ENCODE measurements around the gene GPC5.

The GPC5 gene

DNA sequence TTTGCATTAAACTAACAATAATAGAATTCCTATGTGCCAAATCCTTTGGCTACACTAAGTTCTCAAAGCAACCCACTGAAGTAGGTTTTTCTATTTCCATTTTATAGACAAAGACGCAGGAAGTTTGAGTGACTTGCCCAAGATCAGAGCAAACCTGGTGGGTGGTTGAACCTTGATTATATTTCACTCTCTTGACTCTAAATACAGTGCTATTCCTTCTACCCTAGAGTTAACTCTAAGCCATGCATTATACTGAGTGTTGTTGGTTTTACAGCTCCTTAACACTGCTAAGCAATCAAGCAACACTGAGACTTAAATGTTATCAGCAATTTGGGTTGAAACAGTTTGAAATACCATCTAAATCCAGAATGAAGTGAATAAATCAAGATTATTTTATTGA is 1014.6 kb downstream of the GPC5 start:
- DNase-seq (ENCODE audit: low spot score): no peak

DNA sequence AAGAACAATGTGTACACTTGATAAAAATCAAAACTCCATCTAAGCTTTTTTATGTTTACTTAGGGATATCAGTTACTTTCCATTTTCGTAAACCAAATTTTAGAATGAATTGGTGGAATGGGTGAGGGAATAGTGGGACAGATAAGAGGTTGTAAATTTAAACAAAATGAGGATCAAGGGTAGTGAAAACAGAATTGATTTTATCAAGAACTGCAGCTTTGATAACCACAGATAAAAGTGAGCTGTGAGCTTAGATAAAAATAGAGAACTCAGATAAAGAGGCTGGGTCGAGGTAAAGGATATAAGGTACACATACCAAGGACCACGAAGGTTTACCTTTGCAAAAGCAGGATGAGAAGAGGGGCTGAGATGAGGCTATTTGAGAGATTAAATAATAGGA is 1015.0 kb downstream of the GPC5 start:
- TF ChIP-seq, protein P1, sequence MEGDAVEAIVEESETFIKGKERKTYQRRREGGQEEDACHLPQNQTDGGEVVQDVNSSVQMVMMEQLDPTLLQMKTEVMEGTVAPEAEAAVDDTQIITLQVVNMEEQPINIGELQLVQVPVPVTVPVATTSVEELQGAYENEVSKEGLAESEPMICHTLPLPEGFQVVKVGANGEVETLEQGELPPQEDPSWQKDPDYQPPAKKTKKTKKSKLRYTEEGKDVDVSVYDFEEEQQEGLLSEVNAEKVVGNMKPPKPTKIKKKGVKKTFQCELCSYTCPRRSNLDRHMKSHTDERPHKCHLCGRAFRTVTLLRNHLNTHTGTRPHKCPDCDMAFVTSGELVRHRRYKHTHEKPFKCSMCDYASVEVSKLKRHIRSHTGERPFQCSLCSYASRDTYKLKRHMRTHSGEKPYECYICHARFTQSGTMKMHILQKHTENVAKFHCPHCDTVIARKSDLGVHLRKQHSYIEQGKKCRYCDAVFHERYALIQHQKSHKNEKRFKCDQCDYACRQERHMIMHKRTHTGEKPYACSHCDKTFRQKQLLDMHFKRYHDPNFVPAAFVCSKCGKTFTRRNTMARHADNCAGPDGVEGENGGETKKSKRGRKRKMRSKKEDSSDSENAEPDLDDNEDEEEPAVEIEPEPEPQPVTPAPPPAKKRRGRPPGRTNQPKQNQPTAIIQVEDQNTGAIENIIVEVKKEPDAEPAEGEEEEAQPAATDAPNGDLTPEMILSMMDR (IDR thresholded peaks at IDR 0.05; ENCODE audit: extremely low read depth, missing control alignments): no peak
- no peak for DNase-seq (ENCODE audit: low spot score)

More for the DNA sequence above, 1014.6 kb downstream of the GPC5 start:
- TF ChIP-seq, protein P1 (IDR thresholded peaks at IDR 0.05; ENCODE audit: extremely low read depth, missing control alignments): no peak

DNA sequence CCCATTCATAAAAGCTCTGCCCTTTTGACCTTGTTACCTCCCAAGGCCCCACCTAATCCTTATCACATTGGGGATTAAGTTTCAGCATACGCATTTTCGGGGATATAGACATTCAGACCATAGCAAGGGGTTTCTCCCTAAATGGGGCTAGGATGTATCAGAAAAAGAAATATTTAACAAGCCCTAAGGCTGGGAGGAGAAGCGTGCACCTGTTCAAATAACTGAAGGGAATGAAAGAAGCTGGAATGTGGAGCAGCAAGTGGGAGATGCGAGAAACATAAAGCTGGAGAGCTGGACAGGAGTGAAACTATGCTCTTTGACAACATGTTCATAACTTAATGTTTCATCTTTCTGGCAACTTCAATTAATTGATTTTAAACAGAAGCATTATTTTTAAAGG is 1016.4 kb downstream of the GPC5 start:
- TF ChIP-seq, protein P1 (IDR thresholded peaks at IDR 0.05; ENCODE audit: extremely low read depth, missing control alignments): no peak
- DNase-seq (ENCODE audit: low spot score): no peak

DNA sequence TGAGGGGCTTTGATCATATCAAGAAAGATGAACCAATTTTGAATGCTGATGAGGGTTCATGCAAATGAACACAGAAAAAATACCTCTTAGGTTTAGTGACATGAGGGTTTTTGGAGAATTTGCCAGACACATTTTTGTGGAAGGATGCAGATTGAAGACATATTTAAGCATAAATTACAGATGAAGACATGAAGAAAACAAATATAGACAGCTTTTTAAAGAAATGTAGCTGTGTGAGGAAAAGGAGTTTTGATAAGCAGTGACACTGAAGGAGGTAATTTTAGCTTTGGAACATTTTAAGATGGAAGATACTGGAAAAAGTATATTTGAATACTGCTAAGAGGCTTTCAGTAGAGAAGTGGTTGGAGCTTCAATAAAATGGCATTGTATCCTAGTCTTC is 1017.4 kb downstream of the GPC5 start:
- no peak for DNase-seq (ENCODE audit: low spot score)
- TF ChIP-seq, protein P1 (IDR thresholded peaks at IDR 0.05; ENCODE audit: extremely low read depth, missing control alignments): no peak

DNA sequence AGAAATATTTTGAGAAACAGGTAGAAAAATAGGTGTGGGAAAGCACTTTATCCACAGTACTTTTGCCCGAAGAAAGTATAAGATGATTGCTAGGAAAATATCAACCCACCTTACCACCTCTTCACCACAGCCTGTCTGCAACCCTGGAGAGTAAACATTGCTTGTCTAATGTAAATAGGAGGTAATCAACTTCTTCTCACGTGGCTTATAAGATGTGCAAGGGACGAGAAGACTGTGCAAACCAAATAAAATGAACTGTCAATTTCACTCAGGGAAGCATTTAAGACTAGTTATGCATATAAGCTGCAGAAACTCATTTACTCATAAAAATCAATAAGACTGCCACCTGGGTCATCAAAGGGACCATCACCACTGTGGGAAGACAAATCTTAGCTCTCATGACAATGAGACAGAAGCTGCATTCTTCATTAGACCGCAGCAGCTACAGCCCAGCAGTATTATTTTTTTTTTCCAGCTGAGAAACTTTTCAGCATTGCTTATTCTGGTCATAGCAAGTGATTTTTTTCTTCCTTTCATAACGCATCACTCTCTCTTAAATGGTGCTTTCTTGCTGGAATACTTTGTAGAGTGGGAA is 1020.5 kb downstream of the GPC5 start:
- DNase-seq (ENCODE audit: low spot score): no peak
- TF ChIP-seq, protein P1 (IDR thresholded peaks at IDR 0.05; ENCODE audit: extremely low read depth, missing control alignments): no peak

DNA sequence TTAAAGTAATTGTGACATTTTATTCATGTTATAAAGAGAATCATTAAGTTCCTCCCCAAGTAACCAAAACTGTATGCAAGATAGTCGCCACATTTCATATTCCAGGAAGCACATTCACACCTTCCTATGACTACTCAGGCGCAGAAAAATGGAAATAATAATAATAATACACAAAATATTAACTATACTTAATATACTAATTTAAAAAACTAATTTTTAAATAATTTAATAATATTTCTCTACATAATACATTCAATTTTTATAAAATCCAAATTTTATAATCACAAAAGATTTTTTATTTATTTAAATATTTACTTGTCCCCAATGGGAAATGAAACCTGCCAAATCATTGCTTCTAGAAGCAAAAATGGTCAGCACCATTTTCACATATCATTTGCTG is 1030.8 kb downstream of the GPC5 start:
- no peak for DNase-seq (ENCODE audit: low spot score)
- TF ChIP-seq, protein P1 (IDR thresholded peaks at IDR 0.05; ENCODE audit: extremely low read depth, missing control alignments): no peak

DNA sequence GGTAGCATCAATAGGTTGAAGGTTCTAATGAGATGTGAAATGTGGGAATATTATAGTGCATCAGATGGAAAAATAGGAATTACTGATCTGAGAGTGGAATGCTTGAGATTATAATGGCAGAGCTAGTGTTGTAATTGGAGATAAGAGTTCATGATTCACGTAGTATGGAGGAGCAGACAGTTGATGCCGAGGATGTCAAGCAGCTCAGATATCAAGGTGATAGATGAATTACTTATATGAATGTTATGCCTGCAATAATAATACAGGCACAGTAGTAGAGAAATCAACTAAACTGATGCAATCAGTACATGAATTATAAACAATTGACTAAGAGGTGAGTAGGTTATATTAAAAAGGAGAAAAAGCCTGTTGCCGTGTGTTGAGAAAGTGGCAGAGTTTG is 1035.0 kb downstream of the GPC5 start:
- TF ChIP-seq, protein P1 (IDR thresholded peaks at IDR 0.05; ENCODE audit: extremely low read depth, missing control alignments): no peak
- DNase-seq (ENCODE audit: low spot score): no peak

Data from GM20000 (cell line).